Karpas-422 (cell line): ENCODE measurements around the gene OR1L8. TPM values are rescaled to one million over a fixed set of nuclear protein-coding genes. Genes with fewer than 3 reads are reported as not detected.
"Not testable (repeated sequence)": the region's sequence is repeated elsewhere in the genome, so short reads cannot be mapped to it uniquely, and the experiment has no call there.

Source experiments
- DNase-seq: peaks from one replicate; pipeline ENCODE4 v3.0.0-alpha.2; 2015
- H2AFZ ChIP-seq: fragments of 200-600 bp; sonication (generic); 2 replicates; pipeline ENCODE4 v1.6.1; 2014; ENCODE audit warnings: antibody characterized with exemption, low read length, mixed read lengths
- H3K27ac ChIP-seq: fragments of 200-600 bp; sonication (generic); 2 replicates; pipeline ENCODE4 v1.5.1; 2014; ENCODE audit warnings: mild to moderate bottlenecking, low read length, moderate library complexity
- H3K27me3 ChIP-seq: fragments of 200-600 bp; sonication (generic); 2 replicates; pipeline ENCODE4 v1.6.1; 2014; ENCODE audit warnings: low read length, mixed read lengths
- H3K36me3 ChIP-seq: fragments of 200-600 bp; sonication (generic); 2 replicates; pipeline ENCODE4 v1.6.1; 2014; ENCODE audit warnings: low read length, mixed read lengths; ENCODE audit not compliant: insufficient read depth
- H3K4me1 ChIP-seq: fragments of 200-600 bp; sonication (generic); 2 replicates; pipeline ENCODE4 v1.6.1; 2014; ENCODE audit warnings: mild to moderate bottlenecking, low read length, mixed read lengths
- H3K4me2 ChIP-seq: fragments of 200-600 bp; sonication (generic); 2 replicates; pipeline ENCODE4 v1.6.1; 2014; ENCODE audit warnings: low read length, low read depth, mild to moderate bottlenecking; ENCODE audit not compliant: poor library complexity, severe bottlenecking
- H3K4me3 ChIP-seq: fragments of 200-600 bp; sonication (generic); 2 replicates; pipeline ENCODE4 v1.5.1; 2014; ENCODE audit warnings: mild to moderate bottlenecking, antibody characterized with exemption, low read length, mixed read lengths
- H3K79me2 ChIP-seq: fragments of 200-600 bp; sonication (generic); 2 replicates; pipeline ENCODE4 v1.6.1; 2014; ENCODE audit warnings: mild to moderate bottlenecking, low read length, mixed read lengths
- H3K9ac ChIP-seq: fragments of 200-600 bp; sonication (generic); 2 replicates; pipeline ENCODE4 v1.6.0; 2014; ENCODE audit warnings: low read length
- H3K9me2 ChIP-seq: fragments of 200-600 bp; sonication (generic), shearing (Covaris generic); replicated peaks from 2 replicates; pipeline ENCODE4 v1.6.0; 2014; ENCODE audit warnings: mild to moderate bottlenecking, low read length, moderate library complexity; ENCODE audit not compliant: insufficient read depth
- H3K9me3 ChIP-seq: fragments of 300-700, 200-600 bp; sonication (generic); 2 replicates; pipeline ENCODE4 v1.6.1; 2014; ENCODE audit warnings: low read length, mixed read lengths
- H4K20me1 ChIP-seq: fragments of 200-600 bp; sonication (generic); 2 replicates; pipeline ENCODE4 v1.6.1; 2014; ENCODE audit warnings: mild to moderate bottlenecking, antibody characterized with exemption, low read length, low read depth; ENCODE audit not compliant: insufficient read depth
- total RNA-seq: library from RNA; depleted of rRNA; stranded (reverse); fragments of >200 nt; shearing (Covaris generic); gene quantifications from 2 replicates; pipeline ENCODE4 v1.2.3, GENCODE V29; 2014; ENCODE audit warnings: low replicate concordance

Gene OR1L8
- total RNA-seq, 1 experiment from 2014 or later, result not detected

DNA sequence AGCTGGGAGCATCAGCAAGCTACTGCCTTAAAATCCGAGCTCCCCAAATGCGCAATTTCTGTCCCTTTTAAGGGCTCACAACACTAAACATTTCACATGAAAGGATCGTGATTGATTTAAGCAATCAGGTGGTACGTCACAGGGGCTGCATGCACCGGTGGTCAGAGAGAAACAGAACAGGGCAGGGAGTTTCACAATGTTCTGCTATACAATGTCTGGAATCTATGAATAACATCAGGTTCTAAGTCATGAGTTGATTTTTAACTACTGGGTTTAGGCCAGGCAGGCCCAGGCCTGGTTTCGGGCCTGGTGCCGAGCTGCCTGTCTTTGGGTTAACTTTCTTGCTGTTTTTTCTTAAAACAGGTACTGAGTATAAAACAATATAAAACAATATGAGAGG is 46.1 kb downstream of the OR1L8 start:
- not testable (repeated sequence) for H3K27ac ChIP-seq, DNase-seq, H4K20me1 ChIP-seq, H3K9ac ChIP-seq, H3K36me3 ChIP-seq, H3K79me2 ChIP-seq, H3K9me3 ChIP-seq, H3K27me3 ChIP-seq, H2AFZ ChIP-seq, H3K4me2 ChIP-seq, H3K9me2 ChIP-seq, H3K4me3 ChIP-seq, H3K4me1 ChIP-seq

DNA sequence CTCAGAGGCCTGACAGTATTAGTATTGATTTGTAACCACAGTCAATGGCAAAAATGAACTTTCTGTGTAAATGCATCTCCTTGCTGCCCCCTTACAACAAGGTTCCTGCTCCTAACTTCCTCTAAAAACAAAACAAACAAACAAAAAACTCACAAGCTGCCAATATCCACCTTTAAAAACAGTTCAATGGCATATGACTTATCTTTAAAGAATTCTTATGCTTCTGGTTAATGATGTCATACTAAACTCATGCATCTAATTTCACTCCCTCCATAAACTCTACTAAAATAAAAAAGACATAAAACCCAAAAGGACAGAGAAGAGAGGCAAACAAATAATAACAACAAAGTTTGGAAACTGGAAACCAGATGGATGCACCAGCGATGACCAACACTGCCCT is 47.0 kb downstream of the OR1L8 start:
- no peaks in the 10 kb centered on the region for H3K79me2 ChIP-seq
- no peak overlapping the region for H3K9ac ChIP-seq
- H3K4me2 ChIP-seq, result no peak overlapping the region
- no peak overlapping the region for H2AFZ ChIP-seq
- no peaks in the 10 kb centered on the region for H3K27me3 ChIP-seq
- no peak overlapping the region for H3K4me3 ChIP-seq
- H3K4me1 ChIP-seq, result no peaks in the 10 kb centered on the region
- H3K36me3 ChIP-seq, result no peaks in the 10 kb centered on the region
- no peak overlapping the region for H3K27ac ChIP-seq
- no peak for DNase-seq
- H3K9me2 ChIP-seq, result no peaks in the 10 kb centered on the region
- no peaks in the 10 kb centered on the region for H4K20me1 ChIP-seq
- no peaks in the 10 kb centered on the region for H3K9me3 ChIP-seq

DNA sequence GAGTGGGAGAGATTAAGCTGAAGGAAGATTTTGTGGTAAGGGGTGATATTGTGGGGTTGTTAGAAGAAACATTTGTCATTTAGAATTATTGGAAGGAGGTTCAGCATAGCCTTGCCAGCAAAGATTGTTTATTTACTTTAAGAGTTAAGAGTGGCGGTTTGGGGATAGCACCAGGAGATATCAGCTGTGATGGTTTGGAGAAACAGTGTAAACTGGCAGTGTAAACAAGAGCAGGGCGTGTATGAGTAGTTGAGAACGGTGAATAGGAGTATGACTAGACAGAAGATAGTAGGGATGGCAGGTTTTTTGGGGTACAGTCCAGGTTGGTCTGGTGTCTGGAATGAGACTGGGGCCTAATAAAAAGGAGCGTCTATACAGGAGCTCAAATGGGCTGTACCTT is 52.0 kb downstream of the OR1L8 start:
- H2AFZ ChIP-seq, H4K20me1 ChIP-seq, H3K4me3 ChIP-seq, H3K9ac ChIP-seq, H3K9me2 ChIP-seq, H3K36me3 ChIP-seq, H3K9me3 ChIP-seq, H3K27ac ChIP-seq, DNase-seq, H3K4me1 ChIP-seq, H3K27me3 ChIP-seq, H3K4me2 ChIP-seq, H3K79me2 ChIP-seq: not testable (repeated sequence)

DNA sequence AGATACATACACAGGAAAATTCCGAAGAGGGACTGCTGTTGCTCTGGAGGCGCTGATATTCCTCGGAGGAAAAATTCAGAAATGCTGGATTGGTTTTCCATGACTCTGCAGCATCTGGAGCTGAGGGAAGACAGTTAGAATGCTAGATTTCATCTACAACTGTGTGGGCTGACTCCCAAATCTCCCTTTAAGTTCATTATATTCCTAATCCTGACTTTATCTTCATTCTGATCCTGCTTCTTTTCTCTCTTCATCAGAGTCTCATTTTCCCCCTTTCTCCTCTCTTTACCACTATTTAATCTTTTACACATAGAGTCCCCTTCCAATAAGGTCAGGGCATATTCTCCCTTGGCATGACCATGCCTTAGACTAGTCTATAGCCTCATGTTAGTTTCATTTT is 56.0 kb downstream of the OR1L8 start, which contains the start of gene OR1N1:
Gene OR1N1 (minus strand): TSS at position 101 of the 400 bp plus-strand sequence. CDS start 0 bp downstream, at position 101.
- no peak within 1 kb of the TSS for H2AFZ ChIP-seq
- H4K20me1 ChIP-seq, result no peaks in the 10 kb centered on the region
- no peak within 1 kb of the TSS for H3K4me3 ChIP-seq
- no peaks in the 10 kb centered on the region for H3K36me3 ChIP-seq
- no peaks in the 10 kb centered on the region for H3K9me3 ChIP-seq
- no peak within 1 kb of the TSS for H3K9ac ChIP-seq
- H3K4me1 ChIP-seq, result no peaks in the 10 kb centered on the region
- H3K9me2 ChIP-seq, result no peaks in the 10 kb centered on the region
- no peak for DNase-seq
- H3K4me2 ChIP-seq, result no peak within 1 kb of the TSS
- H3K79me2 ChIP-seq, result no peaks in the 10 kb centered on the region
- H3K27ac ChIP-seq, result no peak within 1 kb of the TSS
- no peaks in the 10 kb centered on the region for H3K27me3 ChIP-seq

DNA sequence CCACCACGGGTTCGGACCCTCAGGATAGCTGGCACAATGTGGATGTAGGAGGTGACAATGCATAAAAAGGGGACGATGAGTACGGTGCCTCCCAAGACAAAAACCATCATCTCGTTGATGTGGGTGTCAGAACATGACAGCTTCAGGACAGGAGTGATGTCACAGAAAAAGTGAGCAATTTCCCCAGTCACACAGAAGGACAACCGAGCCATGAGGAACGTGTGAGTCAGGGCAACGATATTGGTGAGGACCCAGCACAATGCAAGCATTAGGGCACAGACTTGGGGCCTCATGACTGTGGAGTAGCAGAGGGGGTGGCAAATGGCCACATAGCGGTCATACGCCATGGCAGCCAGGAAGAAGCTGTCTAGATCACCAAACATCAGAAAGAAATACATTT is 56.6 kb downstream of the OR1L8 start:
- no peak overlapping the region for H3K27ac ChIP-seq
- no peaks in the 10 kb centered on the region for H3K9me3 ChIP-seq
- H3K4me2 ChIP-seq, result no peak overlapping the region
- H3K4me1 ChIP-seq, result peaks cover 4% of the 10 kb centered on the region; the same call in 1 of the 2 replicates
- DNase-seq, result no peak
- H3K27me3 ChIP-seq, result no peaks in the 10 kb centered on the region
- H3K36me3 ChIP-seq, result no peaks in the 10 kb centered on the region
- H3K79me2 ChIP-seq, result no peaks in the 10 kb centered on the region
- H3K4me3 ChIP-seq, result no peak overlapping the region
- H4K20me1 ChIP-seq, result no peaks in the 10 kb centered on the region
- H2AFZ ChIP-seq, result no peak overlapping the region
- no peak overlapping the region for H3K9ac ChIP-seq
- no peaks in the 10 kb centered on the region for H3K9me2 ChIP-seq

DNA sequence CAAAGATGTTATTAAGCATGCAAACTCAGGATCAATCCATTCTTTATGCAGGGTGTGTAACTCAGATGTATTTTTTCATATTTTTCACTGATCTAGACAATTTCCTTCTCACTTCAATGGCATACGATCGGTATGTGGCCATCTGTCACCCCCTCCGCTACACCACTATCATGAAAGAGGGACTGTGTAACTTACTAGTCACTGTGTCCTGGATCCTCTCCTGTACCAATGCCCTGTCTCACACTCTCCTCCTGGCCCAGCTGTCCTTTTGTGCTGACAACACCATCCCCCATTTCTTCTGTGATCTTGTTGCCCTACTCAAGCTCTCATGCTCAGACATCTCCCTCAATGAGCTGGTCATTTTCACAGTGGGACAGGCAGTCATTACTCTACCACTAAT is 63.8 kb downstream of the OR1L8 start:
- Histone ChIP-seq H2AFZ (no peak overlapping the region), H3K9me2 (no peaks in the 10 kb centered on the region), H3K9me3 (no peaks in the 10 kb centered on the region)

DNA sequence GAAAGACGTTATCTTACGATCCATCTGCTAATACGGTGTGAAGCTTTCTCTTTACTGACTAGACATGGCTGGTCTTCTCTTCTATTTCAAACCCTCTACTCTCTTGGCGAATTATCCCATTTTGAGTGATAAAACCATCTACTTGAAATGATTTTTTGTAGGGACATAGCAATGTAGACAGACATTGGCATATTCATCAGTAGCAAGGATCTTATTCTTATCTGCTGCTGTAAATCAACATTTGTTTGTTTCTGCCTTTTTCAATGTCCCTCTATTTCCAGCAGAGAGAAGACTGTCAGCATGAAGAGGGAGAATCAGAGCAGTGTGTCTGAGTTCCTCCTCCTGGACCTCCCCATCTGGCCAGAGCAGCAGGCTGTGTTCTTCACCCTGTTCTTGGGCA is 64.3 kb downstream of the OR1L8 start, which contains the start of gene OR1J4:
Gene OR1J4 (plus strand): TSS at position 301 of the 400 bp plus-strand sequence. CDS start 0 bp downstream, at position 301.
- H3K79me2 ChIP-seq, result no peaks in the 10 kb centered on the region
- H4K20me1 ChIP-seq, result no peaks in the 10 kb centered on the region
- no peak within 1 kb of the TSS for H3K27ac ChIP-seq
- no peaks in the 10 kb centered on the region for H3K36me3 ChIP-seq
- no peaks in the 10 kb centered on the region for H3K9me3 ChIP-seq
- H3K4me1 ChIP-seq, result peaks cover 4% of the 10 kb centered on the region; the same call in 1 of the 2 replicates
- H3K4me3 ChIP-seq, result no peak within 1 kb of the TSS
- no peak within 1 kb of the TSS for H3K9ac ChIP-seq
- no peak for DNase-seq
- H2AFZ ChIP-seq, result no peak within 1 kb of the TSS
- H3K9me2 ChIP-seq, result no peaks in the 10 kb centered on the region
- H3K4me2 ChIP-seq, result no peak within 1 kb of the TSS
- H3K27me3 ChIP-seq, result no peaks in the 10 kb centered on the region

More for the DNA sequence above, 63.8 kb downstream of the OR1L8 start:
- no peak for DNase-seq
- H3K79me2 ChIP-seq, result no peaks in the 10 kb centered on the region
- peaks cover 4% of the 10 kb centered on the region; the same call in 1 of the 2 replicates for H3K4me1 ChIP-seq
- no peak overlapping the region for H3K4me3 ChIP-seq
- no peak overlapping the region for H3K27ac ChIP-seq
- no peak overlapping the region for H3K9ac ChIP-seq
- no peaks in the 10 kb centered on the region for H3K36me3 ChIP-seq
- H3K4me2 ChIP-seq, result no peak overlapping the region
- H3K27me3 ChIP-seq, result no peaks in the 10 kb centered on the region
- H4K20me1 ChIP-seq, result no peaks in the 10 kb centered on the region

DNA sequence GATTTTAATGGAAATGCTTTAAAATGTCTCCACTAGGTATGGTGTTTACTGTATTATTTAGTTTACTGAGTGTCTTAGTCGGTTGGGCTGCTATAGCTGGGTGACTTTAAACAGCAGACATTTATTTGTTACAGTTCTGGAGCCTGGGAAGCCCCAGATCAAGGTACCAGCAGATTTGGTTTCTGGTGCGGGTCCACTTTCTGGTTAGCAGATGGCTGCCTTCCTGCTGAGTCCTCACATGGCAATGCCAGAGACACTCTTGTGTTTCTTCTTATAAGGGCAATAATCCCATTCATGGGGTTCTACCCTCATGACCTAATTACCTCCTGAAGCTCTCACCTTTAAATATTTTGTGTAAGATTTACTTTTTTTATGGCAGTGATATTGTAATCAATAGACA is 65.0 kb downstream of the OR1L8 start:
- H2AFZ ChIP-seq, result no peak overlapping the region
- H3K4me1 ChIP-seq, result peaks cover 4% of the 10 kb centered on the region; the same call in 1 of the 2 replicates
- H3K27me3 ChIP-seq, result no peaks in the 10 kb centered on the region
- H3K4me2 ChIP-seq, result no peak overlapping the region
- no peak for DNase-seq
- no peak overlapping the region for H3K9ac ChIP-seq
- no peaks in the 10 kb centered on the region for H3K9me2 ChIP-seq
- H3K9me3 ChIP-seq, result no peaks in the 10 kb centered on the region
- no peak overlapping the region for H3K27ac ChIP-seq
- no peak overlapping the region for H3K4me3 ChIP-seq
- H3K36me3 ChIP-seq, result no peaks in the 10 kb centered on the region
- no peaks in the 10 kb centered on the region for H3K79me2 ChIP-seq
- no peaks in the 10 kb centered on the region for H4K20me1 ChIP-seq
